Psoas muscle (tissue), 8 donors: ENCODE data around the gene GABRA5. TPM values are rescaled to one million over a fixed set of nuclear protein-coding genes. Genes with fewer than 3 reads are reported as not detected.

Experiments used
- ATAC-seq, 4 donors: fragments of 200-7000 bp; cut with Tn5 transposase; one replicate each; pipeline ENCODE4 v1.9.1; 2020; ENCODE audit warnings: moderate library complexity in 3 of 4, mild to moderate bottlenecking in 2 of 4
- DNase-seq, 2 donors: peaks; one replicate each; pipeline ENCODE4 v3.0.0-alpha.2; 2020
- H3K27ac ChIP-seq: fragments of 200-600 bp; one replicate; pipeline ENCODE4 v1.8.0; 2022
- H3K27me3 ChIP-seq, 3 donors: fragments of 200-600 bp in 1 of 3; one replicate each; pipeline versions ENCODE4 v1.6.1 to v1.8.0; 2013 to 2022; ENCODE audit warnings: low read length in 2 of 3, mild to moderate bottlenecking in 2 of 3, moderate library complexity in 1 of 3; ENCODE audit not compliant: insufficient read depth in 3 of 3
- H3K36me3 ChIP-seq, 2 donors: fragments of 200-600 bp in 1 of 2; one replicate each; pipeline versions ENCODE4 v1.6.1 to v1.8.0; 2013 to 2022; ENCODE audit warnings: low read depth in 1 of 2, mild to moderate bottlenecking in 1 of 2, moderate library complexity in 1 of 2; ENCODE audit not compliant: insufficient read depth in 1 of 2
- H3K4me1 ChIP-seq: fragments of 200-600 bp; one replicate; pipeline ENCODE4 v1.8.0; 2022
- H3K4me3 ChIP-seq: fragments of 200-600 bp; one replicate; pipeline ENCODE4 v1.8.0; 2022; ENCODE audit warnings: mild to moderate bottlenecking
- H3K9me3 ChIP-seq: fragments of 200-600 bp; one replicate; pipeline ENCODE4 v1.8.0; 2022
- CTCF ChIP-seq: fragments of 200-600 bp; IDR thresholded peaks from one replicate; pipeline ENCODE4 v1.8.0; 2022; ENCODE audit warnings: antibody characterized with exemption
- WGBS, 3 donors: extraction: QIAGEN DNeasy Blood & Tissue Kit; methylation state at CpG; one replicate each; pipeline versions ENCODE4 v1.1.6 to v1.1.7; 2013; 5-methylcytosine and 5-hydroxymethylcytosine counted together
- intact Hi-C, 2 donors: fragments of 100-400 bp; cut with DNase I; formaldehyde crosslinking; loops; one replicate each; pipeline versions ENCODE4 v1.11.0 to v1.14.2; 2022
- polyA plus RNA-seq, 3 donors: library from polyadenylated mRNA; stranded (reverse); fragments of 200-250 nt; gene quantifications; one replicate each; pipeline ENCODE4 v1.2.3, GENCODE V29; 2013
- total RNA-seq, 4 donors: library from RNA; stranded (reverse); fragmentation: NEBNext Ultra II Directional in 2 of 4; extraction: Animal tissue kit (Norgen Biotek cat#: 25700) in 2 of 4; gene quantifications; one replicate each; pipeline versions ENCODE4 v1.2.1 to v1.2.4, GENCODE V29; 2021 to 2023
- donor health status: healthy with polysubstance abuse.
- donor health status: DM: no; HTN: no; CAD: no; lungs with moderate emphysema.
- donor health status: Bipolar disorder and iron deficiency.
- donor health status: healthy.
- donor health status: DM: yes; HTN: yes; CAD: no.
- donor health status: DM: no; HTN: no; CAD: no.
- donor health status: DM: no; HTN: no; CAD: no.
- donor health status: DM: yes; HTN: yes; CAD: no.

GABRA5 gene
- total and polyA plus RNA-seq, 7 donors, result 0.01 to 0.05 TPM; not detected in 5

- peaks cover 0 to 22% (median 6%) of the 10 kb centered on the region in 3 donors for H3K27me3 ChIP-seq
- H3K4me1 ChIP-seq, result no peaks in the 10 kb centered on the region
- 48 to 53% (median 51%) methylated on average over 8 of the region's 8 CpGs for WGBS, 3 donors
- intact Hi-C loops, result loop anchor here in 1 of 2 donors (10.0 kb wide), 2 partner anchors 466 to 1236 kb away; no protein-coding TSS in a partner anchor
- no peak for ATAC-seq
- no peak for TF ChIP-seq CTCF
- no peaks in the 10 kb centered on the region for H3K9me3 ChIP-seq
- no peak overlapping the region for H3K4me3 ChIP-seq
- DNase-seq, result no peak
- H3K36me3 ChIP-seq, result no peaks in the 10 kb centered on the region
- no peak overlapping the region for H3K27ac ChIP-seq
These were observed 21.9 kb downstream of the GABRA5 start for GRCh38 chr15:26888761-26889160.

GRCh38 chr15:26889298-26889898 is 22.5 kb downstream of the GABRA5 start:
- Histone ChIP-seq H3K4me3 (no peak overlapping the region), H3K27me3 (peaks cover 0 to 22% (median 6%) of the 10 kb centered on the region in 3 donors), H3K4me1 (no peaks in the 10 kb centered on the region), H3K9me3 (no peaks in the 10 kb centered on the region), H3K27ac (no peak overlapping the region), H3K36me3 (no peaks in the 10 kb centered on the region)
- peak; percentile 52 for TF ChIP-seq CTCF
- whole genome bisulfite sequencing, 3 donors, result 22 to 24% (median 23%) methylated on average over 5 of the region's 5 CpGs
- intact Hi-C loops, result loop anchor here in 1 of 2 donors (10.0 kb wide), 2 partner anchors 465 to 1235 kb away; no protein-coding TSS in a partner anchor
- DNase-seq (no peak), ATAC-seq (no peak)

GRCh38 chr15:26890451-26890850 is 23.6 kb downstream of the GABRA5 start:
- Histone ChIP-seq H3K9me3 (no peaks in the 10 kb centered on the region), H3K4me3 (no peak overlapping the region), H3K27ac (no peak overlapping the region), H3K4me1 (no peaks in the 10 kb centered on the region), H3K27me3 (peaks cover 0 to 22% (median 6%) of the 10 kb centered on the region in 3 donors), H3K36me3 (no peaks in the 10 kb centered on the region)
- 85 to 88% (median 87%) methylated on average over 7 of the region's 7 CpGs for WGBS, 3 donors
- ATAC-seq (no peak), DNase-seq (no peak)
- intact Hi-C loops, result loop anchor here in 1 of 2 donors (10.0 kb wide), 1 partner anchor 124 kb away; no protein-coding TSS in a partner anchor
- TF ChIP-seq CTCF, result no peak

GRCh38 chr15:26890988-26891387 is 24.1 kb downstream of the GABRA5 start:
- H3K9me3 ChIP-seq, result no peaks in the 10 kb centered on the region
- WGBS, 3 donors, result 63 to 71% (median 66%) methylated on average over 6 of the region's 6 CpGs
- no peak for TF ChIP-seq CTCF
- intact Hi-C loops, result loop anchor here in 1 of 2 donors (10.0 kb wide), 1 partner anchor 124 kb away; no protein-coding TSS in a partner anchor
- H3K27ac ChIP-seq, result no peak overlapping the region
- H3K36me3 ChIP-seq, result no peaks in the 10 kb centered on the region
- no peaks in the 10 kb centered on the region for H3K4me1 ChIP-seq
- ATAC-seq (no peak), DNase-seq (no peak)
- peaks cover 0 to 22% (median 6%) of the 10 kb centered on the region in 3 donors for H3K27me3 ChIP-seq
- H3K4me3 ChIP-seq, result no peak overlapping the region
